ENCODE measurements around the gene ZNF215. TPM values are rescaled to one million over a fixed set of nuclear protein-coding genes. Genes with fewer than 3 reads are reported as not detected.

Gene ZNF215
- total RNA-seq, 1 donor from 2014 or later, result 2.9 TPM

- H3K27ac Mint-ChIP-seq (ENCODE audit: unreplicated experiment), result no peak overlapping the region
- no peak overlapping the region for H3K27ac ChIP-seq (ENCODE audit: low read depth, low read length)
- DNase-seq (ENCODE audit: low read depth) (no peak), FAIRE-seq (no peak)
- no peaks in the 10 kb centered on the region for H4K20me1 ChIP-seq (ENCODE audit: insufficient read depth, low read length)
- no peak overlapping the region for H3K4me3 ChIP-seq (ENCODE audit: insufficient read depth, low read depth, low read length)
- H3K4me1 ChIP-seq (ENCODE audit: insufficient read depth, low read length), result peaks cover 12% of the 10 kb centered on the region
- no peaks in the 10 kb centered on the region for H3K36me3 Mint-ChIP-seq (ENCODE audit: low read depth, unreplicated experiment)
- TF ChIP-seq EZH2 (IDR thresholded peaks at IDR 0.05; ENCODE audit: insufficient read depth, low read length) (no peak), CTCF (IDR thresholded peaks at IDR 0.05; ENCODE audit: insufficient read depth, low read depth, low read length) (no peak)
- peaks cover 6% of the 10 kb centered on the region for H3K79me2 ChIP-seq (ENCODE audit: insufficient read depth, low read length)
- no peaks in the 10 kb centered on the region for H3K27me3 ChIP-seq (ENCODE audit: insufficient read depth, low read length)
- H3K4me2 ChIP-seq (ENCODE audit: low read length), result no peak overlapping the region
- H2AFZ ChIP-seq (ENCODE audit: low read depth, low read length), result no peak overlapping the region
- no peaks in the 10 kb centered on the region for H3K9me3 ChIP-seq (ENCODE audit: insufficient read depth, low read depth, low read length)
- H3K9me3 Mint-ChIP-seq (ENCODE audit: unreplicated experiment), result no peaks in the 10 kb centered on the region
- no peaks in the 10 kb centered on the region for H3K36me3 ChIP-seq (ENCODE audit: insufficient read depth, low read length)
- H3K9ac ChIP-seq (ENCODE audit: low read length), result no peak overlapping the region
- no peaks in the 10 kb centered on the region for H3K27me3 Mint-ChIP-seq (ENCODE audit: low read depth, unreplicated experiment)
- H3K4me1 Mint-ChIP-seq (ENCODE audit: low read depth, unreplicated experiment), result peaks cover 2% of the 10 kb centered on the region
- H3K4me3 Mint-ChIP-seq (ENCODE audit: unreplicated experiment), result no peak overlapping the region
These were observed 2.7 kb downstream of the ZNF215 start for GRCh38 chr11:6928916-6929315.

- DNase-seq (ENCODE audit: low read depth), result no peak
These were observed 5.0 kb downstream of the ZNF215 start for GRCh38 chr11:6931146-6931713.

More at GRCh38 chr11:6931146-6931713, 5.0 kb downstream of the ZNF215 start:
- Histone ChIP-seq H3K79me2 (ENCODE audit: insufficient read depth, low read length) (peaks cover 6% of the 10 kb centered on the region), H3K9ac (ENCODE audit: low read length) (no peak overlapping the region), H3K9me3 (ENCODE audit: insufficient read depth, low read depth, low read length) (no peaks in the 10 kb centered on the region), H3K27ac (ENCODE audit: low read depth, low read length) (no peak overlapping the region), H3K4me2 (ENCODE audit: low read length) (no peak overlapping the region), H3K4me3 (ENCODE audit: insufficient read depth, low read depth, low read length) (no peak overlapping the region), H2AFZ (ENCODE audit: low read depth, low read length) (no peak overlapping the region), H3K4me1 (ENCODE audit: insufficient read depth, low read length) (peaks cover 8% of the 10 kb centered on the region), H3K27me3 (ENCODE audit: insufficient read depth, low read length) (no peaks in the 10 kb centered on the region), H3K36me3 (ENCODE audit: insufficient read depth, low read length) (no peaks in the 10 kb centered on the region), H4K20me1 (ENCODE audit: insufficient read depth, low read length) (no peaks in the 10 kb centered on the region)
- H3K4me3 Mint-ChIP-seq (ENCODE audit: unreplicated experiment), result no peak overlapping the region
- TF ChIP-seq EZH2 (IDR thresholded peaks at IDR 0.05; ENCODE audit: insufficient read depth, low read length), result no peak
- TF ChIP-seq CTCF (IDR thresholded peaks at IDR 0.05; ENCODE audit: insufficient read depth, low read depth, low read length), result no peak
- H3K36me3 Mint-ChIP-seq (ENCODE audit: low read depth, unreplicated experiment), result no peaks in the 10 kb centered on the region
- no peak for FAIRE-seq
- no peaks in the 10 kb centered on the region for H3K27me3 Mint-ChIP-seq (ENCODE audit: low read depth, unreplicated experiment)
- no peaks in the 10 kb centered on the region for H3K9me3 Mint-ChIP-seq (ENCODE audit: unreplicated experiment)
- no peaks in the 10 kb centered on the region for H3K4me1 Mint-ChIP-seq (ENCODE audit: low read depth, unreplicated experiment)
- H3K27ac Mint-ChIP-seq (ENCODE audit: unreplicated experiment), result no peak overlapping the region
